ENCODE results near the gene CACNB2. TPM values are rescaled to one million over a fixed set of nuclear protein-coding genes. Genes with fewer than 3 reads are reported as not detected.

Gene CACNB2
- total RNA-seq, 1 donor from 2014 or later, result 3.5 TPM

GRCh38 chr10:18523858-18524257 is 383.6 kb downstream of the CACNB2 start:
- no peak overlapping the region for H3K4me3 ChIP-seq
- no peaks in the 10 kb centered on the region for H3K79me2 ChIP-seq (ENCODE audit: low read depth)
- H3K9me3 ChIP-seq (ENCODE audit: low read depth), result no peaks in the 10 kb centered on the region
- H3K27ac ChIP-seq, result no peak overlapping the region
- TF ChIP-seq, protein P1, sequence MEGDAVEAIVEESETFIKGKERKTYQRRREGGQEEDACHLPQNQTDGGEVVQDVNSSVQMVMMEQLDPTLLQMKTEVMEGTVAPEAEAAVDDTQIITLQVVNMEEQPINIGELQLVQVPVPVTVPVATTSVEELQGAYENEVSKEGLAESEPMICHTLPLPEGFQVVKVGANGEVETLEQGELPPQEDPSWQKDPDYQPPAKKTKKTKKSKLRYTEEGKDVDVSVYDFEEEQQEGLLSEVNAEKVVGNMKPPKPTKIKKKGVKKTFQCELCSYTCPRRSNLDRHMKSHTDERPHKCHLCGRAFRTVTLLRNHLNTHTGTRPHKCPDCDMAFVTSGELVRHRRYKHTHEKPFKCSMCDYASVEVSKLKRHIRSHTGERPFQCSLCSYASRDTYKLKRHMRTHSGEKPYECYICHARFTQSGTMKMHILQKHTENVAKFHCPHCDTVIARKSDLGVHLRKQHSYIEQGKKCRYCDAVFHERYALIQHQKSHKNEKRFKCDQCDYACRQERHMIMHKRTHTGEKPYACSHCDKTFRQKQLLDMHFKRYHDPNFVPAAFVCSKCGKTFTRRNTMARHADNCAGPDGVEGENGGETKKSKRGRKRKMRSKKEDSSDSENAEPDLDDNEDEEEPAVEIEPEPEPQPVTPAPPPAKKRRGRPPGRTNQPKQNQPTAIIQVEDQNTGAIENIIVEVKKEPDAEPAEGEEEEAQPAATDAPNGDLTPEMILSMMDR (IDR thresholded peaks at IDR 0.05), result no peak
- no peak for TF ChIP-seq EZH2 (IDR thresholded peaks at IDR 0.05)
- TF ChIP-seq EZH2phosphoT487 (IDR thresholded peaks at IDR 0.05), result no peak
- H3K4me2 ChIP-seq, result no peak overlapping the region
- no peaks in the 10 kb centered on the region for H3K4me1 ChIP-seq
- Mint-ChIP-seq H3K27ac (no peak overlapping the region), H3K4me1 (peaks cover 7% of the 10 kb centered on the region), H3K36me3 (no peaks in the 10 kb centered on the region), H3K4me3 (no peak overlapping the region), H3K9me3 (no peaks in the 10 kb centered on the region), H3K27me3 (ENCODE audit: insufficient read depth, low read depth) (no peaks in the 10 kb centered on the region)
- H3F3A ChIP-seq (ENCODE audit: low read depth), result no peaks in the 10 kb centered on the region
- DNase-seq (ENCODE audit: low spot score), result no peak
- no peaks in the 10 kb centered on the region for H4K20me1 ChIP-seq (ENCODE audit: low read depth)
- no peaks in the 10 kb centered on the region for H3K27me3 ChIP-seq
- no peak overlapping the region for H3K9ac ChIP-seq
- H3K36me3 ChIP-seq, result no peaks in the 10 kb centered on the region
- H2AFZ ChIP-seq (replicated peaks), result no peak overlapping the region

- H3K4me1 Mint-ChIP-seq, result peaks cover 7% of the 10 kb centered on the region
- no peak for DNase-seq (ENCODE audit: low spot score)
- Histone ChIP-seq H4K20me1 (ENCODE audit: low read depth) (no peaks in the 10 kb centered on the region), H2AFZ (replicated peaks) (no peak overlapping the region), H3K4me3 (no peak overlapping the region), H3K9ac (no peak overlapping the region), H3K27ac (no peak overlapping the region), H3K9me3 (ENCODE audit: low read depth) (no peaks in the 10 kb centered on the region), H3K36me3 (no peaks in the 10 kb centered on the region), H3K4me2 (no peak overlapping the region), H3F3A (ENCODE audit: low read depth) (no peaks in the 10 kb centered on the region), H3K79me2 (ENCODE audit: low read depth) (no peaks in the 10 kb centered on the region), H3K4me1 (no peaks in the 10 kb centered on the region), H3K27me3 (no peaks in the 10 kb centered on the region)
- no peaks in the 10 kb centered on the region for H3K27me3 Mint-ChIP-seq (ENCODE audit: insufficient read depth, low read depth)
- H3K36me3 Mint-ChIP-seq, result peaks cover 11% of the 10 kb centered on the region
- peaks cover 2% of the 10 kb centered on the region for H3K9me3 Mint-ChIP-seq
- TF ChIP-seq, protein P1 (IDR thresholded peaks at IDR 0.05), result no peak
- TF ChIP-seq EZH2phosphoT487 (IDR thresholded peaks at IDR 0.05) (no peak), EZH2 (IDR thresholded peaks at IDR 0.05) (no peak)
- no peak overlapping the region for H3K4me3 Mint-ChIP-seq
- no peak overlapping the region for H3K27ac Mint-ChIP-seq
Measured at GRCh38 chr10:18527687-18528086, 387.5 kb downstream of the CACNB2 start.

GRCh38 chr10:18528292-18528691 is 388.1 kb downstream of the CACNB2 start:
- no peak overlapping the region for H3K27ac ChIP-seq
- H3K4me1 ChIP-seq, result no peaks in the 10 kb centered on the region
- H2AFZ ChIP-seq (replicated peaks), result no peak overlapping the region
- no peak for DNase-seq (ENCODE audit: low spot score)
- H3K4me3 Mint-ChIP-seq, result no peak overlapping the region
- TF ChIP-seq EZH2phosphoT487 (IDR thresholded peaks at IDR 0.05) (no peak), EZH2 (IDR thresholded peaks at IDR 0.05) (no peak)
- no peaks in the 10 kb centered on the region for H3K27me3 Mint-ChIP-seq (ENCODE audit: insufficient read depth, low read depth)
- H3K9ac ChIP-seq, result no peak overlapping the region
- no peak overlapping the region for H3K4me3 ChIP-seq
- peaks cover 11% of the 10 kb centered on the region for H3K36me3 Mint-ChIP-seq
- no peaks in the 10 kb centered on the region for H3K36me3 ChIP-seq
- no peaks in the 10 kb centered on the region for H3K9me3 ChIP-seq (ENCODE audit: low read depth)
- H3K4me2 ChIP-seq, result no peak overlapping the region
- peaks cover 7% of the 10 kb centered on the region for H3K4me1 Mint-ChIP-seq
- H4K20me1 ChIP-seq (ENCODE audit: low read depth), result no peaks in the 10 kb centered on the region
- H3K27me3 ChIP-seq, result no peaks in the 10 kb centered on the region
- H3K9me3 Mint-ChIP-seq, result peaks cover 2% of the 10 kb centered on the region
- no peaks in the 10 kb centered on the region for H3F3A ChIP-seq (ENCODE audit: low read depth)
- no peaks in the 10 kb centered on the region for H3K79me2 ChIP-seq (ENCODE audit: low read depth)
- H3K27ac Mint-ChIP-seq, result no peak overlapping the region

GRCh38 chr10:18532881-18533535 is 392.8 kb downstream of the CACNB2 start:
- H3K27ac Mint-ChIP-seq, result no peak overlapping the region
- no peak for DNase-seq (ENCODE audit: low spot score)
- H3K9me3 ChIP-seq (ENCODE audit: low read depth), result no peaks in the 10 kb centered on the region
- H3K9me3 Mint-ChIP-seq, result peaks cover 2% of the 10 kb centered on the region
- no peaks in the 10 kb centered on the region for H3K4me1 Mint-ChIP-seq
- H3F3A ChIP-seq (ENCODE audit: low read depth), result no peaks in the 10 kb centered on the region
- no peaks in the 10 kb centered on the region for H3K36me3 ChIP-seq
- no peak overlapping the region for H2AFZ ChIP-seq (replicated peaks)
- no peak overlapping the region for H3K4me3 Mint-ChIP-seq
- H3K79me2 ChIP-seq (ENCODE audit: low read depth), result no peaks in the 10 kb centered on the region
- H3K36me3 Mint-ChIP-seq, result peaks cover 11% of the 10 kb centered on the region
- no peaks in the 10 kb centered on the region for H3K27me3 Mint-ChIP-seq (ENCODE audit: insufficient read depth, low read depth)
- no peaks in the 10 kb centered on the region for H4K20me1 ChIP-seq (ENCODE audit: low read depth)
- H3K4me3 ChIP-seq, result no peak overlapping the region
- H3K27ac ChIP-seq, result no peak overlapping the region
- TF ChIP-seq EZH2 (IDR thresholded peaks at IDR 0.05) (no peak), EZH2phosphoT487 (IDR thresholded peaks at IDR 0.05) (no peak)
- TF ChIP-seq, protein P1 (IDR thresholded peaks at IDR 0.05), result no peak
- no peaks in the 10 kb centered on the region for H3K27me3 ChIP-seq
- no peak overlapping the region for H3K9ac ChIP-seq
- no peaks in the 10 kb centered on the region for H3K4me1 ChIP-seq
- no peak overlapping the region for H3K4me2 ChIP-seq

Measured in neural progenitor cell (in vitro differentiated cells).